Rectal smooth muscle tissue (tissue), 1 donor: ENCODE data around the gene THAP10.

Source experiments
- H3K27ac ChIP-seq: one replicate; pipeline ENCODE4 v1.7.0; 2013; ENCODE audit warnings: low read depth, low read length, inconsistent platforms
- H3K27me3 ChIP-seq: one replicate; pipeline ENCODE4 v1.7.0; 2013; ENCODE audit warnings: low read length; ENCODE audit not compliant: control insufficient read depth, insufficient read depth
- H3K36me3 ChIP-seq: one replicate; pipeline ENCODE4 v1.7.0; 2013; ENCODE audit warnings: low read length; ENCODE audit not compliant: control insufficient read depth, insufficient read depth
- H3K4me1 ChIP-seq: one replicate; pipeline ENCODE4 v1.7.0; 2013; ENCODE audit warnings: low read length; ENCODE audit not compliant: control insufficient read depth, insufficient read depth
- H3K4me3 ChIP-seq: one replicate; pipeline ENCODE4 v1.7.0; 2013; ENCODE audit warnings: low read length
- H3K9ac ChIP-seq: one replicate; pipeline ENCODE4 v1.7.0; 2013; ENCODE audit warnings: low read length

THAP10 gene

GRCh38 chr15:70912187-70912586, 20.0 kb upstream of the THAP10 start:
- no peaks in the 10 kb centered on the region for H3K4me1 ChIP-seq
- no peak overlapping the region for H3K27ac ChIP-seq
- H3K27me3 ChIP-seq, result no peaks in the 10 kb centered on the region
- no peaks in the 10 kb centered on the region for H3K36me3 ChIP-seq
- H3K9ac ChIP-seq, result no peak overlapping the region
- H3K4me3 ChIP-seq, result no peak overlapping the region

- H3K9ac ChIP-seq, result no peak overlapping the region
- H3K27me3 ChIP-seq, result no peaks in the 10 kb centered on the region
- peaks cover 3% of the 10 kb centered on the region for H3K36me3 ChIP-seq
- no peak overlapping the region for H3K4me3 ChIP-seq
- no peaks in the 10 kb centered on the region for H3K4me1 ChIP-seq
- no peak overlapping the region for H3K27ac ChIP-seq
Measured at GRCh38 chr15:70910958-70911357, 18.7 kb upstream of the THAP10 start.

- Histone ChIP-seq H3K4me1 (no peaks in the 10 kb centered on the region), H3K4me3 (no peak overlapping the region), H3K27me3 (no peaks in the 10 kb centered on the region), H3K27ac (no peak overlapping the region), H3K9ac (no peak overlapping the region), H3K36me3 (peaks cover 3% of the 10 kb centered on the region)
Measured at GRCh38 chr15:70907784-70908471, 15.7 kb upstream of the THAP10 start.

- peaks cover 3% of the 10 kb centered on the region for H3K36me3 ChIP-seq
- no peaks in the 10 kb centered on the region for H3K27me3 ChIP-seq
- H3K4me1 ChIP-seq, result no peaks in the 10 kb centered on the region
- H3K4me3 ChIP-seq, result no peak overlapping the region
- H3K9ac ChIP-seq, result no peak overlapping the region
- no peak overlapping the region for H3K27ac ChIP-seq
Measured at GRCh38 chr15:70906842-70907241, 14.6 kb upstream of the THAP10 start.

- H3K4me3 ChIP-seq, result no peak overlapping the region
- no peak overlapping the region for H3K9ac ChIP-seq
- no peaks in the 10 kb centered on the region for H3K4me1 ChIP-seq
- H3K27me3 ChIP-seq, result no peaks in the 10 kb centered on the region
- no peak overlapping the region for H3K27ac ChIP-seq
- H3K36me3 ChIP-seq, result peaks cover 2% of the 10 kb centered on the region
Measured at GRCh38 chr15:70902107-70902506, 9.9 kb upstream of the THAP10 start.

GRCh38 chr15:70892912-70893560, 803 bp upstream of the THAP10 start:
- Histone ChIP-seq H3K27ac (peak overlapping the region; percentile 61), H3K4me1 (peaks cover 4% of the 10 kb centered on the region), H3K4me3 (peak overlapping the region; percentile 86), H3K9ac (no peak overlapping the region), H3K36me3 (no peaks in the 10 kb centered on the region), H3K27me3 (no peaks in the 10 kb centered on the region)

- Histone ChIP-seq H3K9ac (no peak overlapping the region), H3K36me3 (no peaks in the 10 kb centered on the region), H3K27ac (no peak overlapping the region), H3K4me3 (no peak overlapping the region), H3K4me1 (no peaks in the 10 kb centered on the region), H3K27me3 (no peaks in the 10 kb centered on the region)
Measured at GRCh38 chr15:70882361-70882760, 9.9 kb downstream of the THAP10 start.

GRCh38 chr15:70880781-70881180, 11.5 kb downstream of the THAP10 start:
- H3K9ac ChIP-seq, result no peak overlapping the region
- no peak overlapping the region for H3K27ac ChIP-seq
- H3K27me3 ChIP-seq, result no peaks in the 10 kb centered on the region
- H3K36me3 ChIP-seq, result no peaks in the 10 kb centered on the region
- no peak overlapping the region for H3K4me3 ChIP-seq
- no peaks in the 10 kb centered on the region for H3K4me1 ChIP-seq

- H3K4me3 ChIP-seq, result no peak overlapping the region
Measured at GRCh38 chr15:70879401-70879800, 12.8 kb downstream of the THAP10 start.

GRCh38 chr15:70876683-70877082, 15.6 kb downstream of the THAP10 start:
- H3K4me3 ChIP-seq, result no peak overlapping the region
- H3K36me3 ChIP-seq, result no peaks in the 10 kb centered on the region
- no peak overlapping the region for H3K9ac ChIP-seq
- no peaks in the 10 kb centered on the region for H3K27me3 ChIP-seq
- H3K27ac ChIP-seq, result no peak overlapping the region
- H3K4me1 ChIP-seq, result no peaks in the 10 kb centered on the region

More at GRCh38 chr15:70879401-70879800, 12.8 kb downstream of the THAP10 start:
- Histone ChIP-seq H3K27me3 (no peaks in the 10 kb centered on the region), H3K36me3 (no peaks in the 10 kb centered on the region), H3K4me1 (no peaks in the 10 kb centered on the region), H3K27ac (no peak overlapping the region), H3K9ac (no peak overlapping the region)

- H3K9ac ChIP-seq, result no peak overlapping the region
- no peaks in the 10 kb centered on the region for H3K36me3 ChIP-seq
- H3K27ac ChIP-seq, result no peak overlapping the region
- H3K4me1 ChIP-seq, result no peaks in the 10 kb centered on the region
- no peak overlapping the region for H3K4me3 ChIP-seq
- no peaks in the 10 kb centered on the region for H3K27me3 ChIP-seq
Measured at GRCh38 chr15:70876011-70876410, 16.2 kb downstream of the THAP10 start.

GRCh38 chr15:70875001-70875782, 17.0 kb downstream of the THAP10 start:
- Histone ChIP-seq H3K27ac (no peak overlapping the region), H3K9ac (no peak overlapping the region)

More at GRCh38 chr15:70875001-70875782, 17.0 kb downstream of the THAP10 start:
- Histone ChIP-seq H3K36me3 (no peaks in the 10 kb centered on the region), H3K27me3 (no peaks in the 10 kb centered on the region), H3K4me3 (no peak overlapping the region), H3K4me1 (no peaks in the 10 kb centered on the region)
